ENCODE data around the gene NDUFA8. TPM values are rescaled to one million over a fixed set of nuclear protein-coding genes. Genes with fewer than 3 reads are reported as not detected.

NDUFA8 gene
- total RNA-seq, 2 experiments from 2014 or later: 33.7 to 35.9 TPM

DNA sequence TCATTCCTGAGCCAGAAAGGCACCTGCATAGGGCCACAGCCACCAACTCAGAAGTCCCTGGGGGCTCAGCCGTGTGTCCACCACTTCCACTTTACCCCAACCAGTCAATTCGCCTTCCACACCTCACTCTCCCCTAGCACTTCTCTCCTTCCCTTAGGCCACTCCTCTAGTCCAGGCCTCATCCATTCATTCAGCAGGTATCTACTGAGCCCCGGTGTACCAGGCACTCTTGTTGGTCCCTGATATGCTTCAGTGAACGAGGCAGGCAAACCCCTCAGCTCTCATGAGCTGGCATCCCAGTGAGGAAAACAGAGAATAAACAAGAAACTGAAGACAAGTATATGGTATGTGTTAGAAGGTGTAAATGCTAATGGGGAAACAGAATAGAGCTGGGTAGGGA is 28.7 kb downstream of the NDUFA8 start:
- CTCF ChIA-PET: interaction anchor here (1.2 kb wide), 1 partner anchor 11 kb away, joined by 3 read pairs; no protein-coding TSS in a partner anchor
- no peak for DNase-seq
- H3K27me3 Mint-ChIP-seq: peaks cover 15% of the 10 kb centered on the region
- no peaks in the 10 kb centered on the region for H3K9me3 Mint-ChIP-seq
- POLR2A ChIA-PET: no interaction called here
- H3K27ac Mint-ChIP-seq: no peak overlapping the region
- no peaks in the 10 kb centered on the region for H3K36me3 Mint-ChIP-seq (ENCODE audit: low read depth)
- H3K4me1 Mint-ChIP-seq: peaks cover 11% of the 10 kb centered on the region
- no peak overlapping the region for H3K4me3 Mint-ChIP-seq

DNA sequence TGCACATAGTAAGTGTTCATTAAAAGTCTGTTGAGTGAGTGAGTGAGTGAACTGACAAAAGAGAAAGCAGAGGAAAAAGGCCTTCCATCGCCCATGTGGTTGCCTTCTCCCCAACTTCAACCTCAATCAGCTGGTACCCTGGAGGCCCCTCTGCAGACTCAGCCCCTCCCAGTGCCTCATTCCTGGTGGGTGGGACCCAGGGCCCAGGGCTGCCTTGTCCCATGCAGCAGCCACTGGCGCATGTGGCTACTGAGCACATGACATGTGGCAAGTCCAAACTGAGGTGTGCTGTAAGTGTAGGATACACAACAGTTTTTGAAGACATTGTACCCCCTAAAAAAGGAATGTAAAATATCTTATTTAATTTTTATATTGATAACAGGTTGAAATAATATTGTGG is 29.6 kb downstream of the NDUFA8 start:
- no peak for DNase-seq
- H3K9me3 Mint-ChIP-seq: no peaks in the 10 kb centered on the region
- no peaks in the 10 kb centered on the region for H3K36me3 Mint-ChIP-seq (ENCODE audit: low read depth)
- ChIA-PET POLR2A (no interaction called here), CTCF (no interaction called here)
- H3K27ac Mint-ChIP-seq: no peak overlapping the region
- H3K27me3 Mint-ChIP-seq: peaks cover 22% of the 10 kb centered on the region
- peaks cover 13% of the 10 kb centered on the region for H3K4me1 Mint-ChIP-seq
- H3K4me3 Mint-ChIP-seq: no peak overlapping the region

GRCh38 chr9:122128969-122129343 is 30.6 kb downstream of the NDUFA8 start:
- peaks cover 13% of the 10 kb centered on the region for H3K4me1 Mint-ChIP-seq
- no peak overlapping the region for H3K4me3 Mint-ChIP-seq
- peaks cover 28% of the 10 kb centered on the region for H3K27me3 Mint-ChIP-seq
- POLR2A ChIA-PET: no interaction called here
- DNase-seq: no peak
- no peaks in the 10 kb centered on the region for H3K36me3 Mint-ChIP-seq (ENCODE audit: low read depth)
- no peak overlapping the region for H3K27ac Mint-ChIP-seq
- H3K9me3 Mint-ChIP-seq: no peaks in the 10 kb centered on the region
- CTCF ChIA-PET: no interaction called here

- H3K4me1 Mint-ChIP-seq: peaks cover 13% of the 10 kb centered on the region
- peaks cover 28% of the 10 kb centered on the region for H3K27me3 Mint-ChIP-seq
- no peak overlapping the region for H3K27ac Mint-ChIP-seq
- H3K36me3 Mint-ChIP-seq (ENCODE audit: low read depth): no peaks in the 10 kb centered on the region
- ChIA-PET POLR2A (no interaction called here), CTCF (interaction anchor here (0.8 kb wide), 1 partner anchor 30 kb away, joined by 3 read pairs; no protein-coding TSS in a partner anchor)
- no peak for DNase-seq
- no peak overlapping the region for H3K4me3 Mint-ChIP-seq
- no peaks in the 10 kb centered on the region for H3K9me3 Mint-ChIP-seq
Measured at GRCh38 chr9:122128007-122128968, 31.3 kb downstream of the NDUFA8 start.

DNA sequence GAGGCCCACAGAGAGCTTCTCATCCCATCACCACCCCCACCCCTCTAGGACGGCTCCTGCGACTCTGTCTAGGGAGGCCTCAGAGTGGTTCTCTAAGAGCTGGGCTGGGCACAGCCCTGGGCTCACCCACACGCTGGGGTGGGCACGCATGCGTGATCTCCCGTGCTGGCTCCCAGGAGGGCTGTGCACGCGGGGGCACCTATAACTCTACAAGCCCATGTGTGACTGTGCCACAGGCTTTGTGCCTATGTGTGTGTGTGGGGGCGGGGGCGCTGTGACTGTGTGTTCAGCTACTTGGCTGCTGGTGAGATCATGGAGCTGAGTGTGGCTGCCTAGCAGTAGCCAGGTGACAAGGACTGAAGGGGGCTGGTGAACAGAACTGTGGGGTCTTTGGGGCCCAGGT is 32.2 kb downstream of the NDUFA8 start:
- no peak overlapping the region for H3K27ac Mint-ChIP-seq
- H3K9me3 Mint-ChIP-seq: no peaks in the 10 kb centered on the region
- no peak overlapping the region for H3K4me3 Mint-ChIP-seq
- ChIA-PET POLR2A (no interaction called here), CTCF (interaction anchor here (0.8 kb wide), 1 partner anchor 29 kb away, joined by 3 read pairs; no protein-coding TSS in a partner anchor)
- peaks cover 13% of the 10 kb centered on the region for H3K4me1 Mint-ChIP-seq
- no peak for DNase-seq
- H3K36me3 Mint-ChIP-seq (ENCODE audit: low read depth): no peaks in the 10 kb centered on the region
- peaks cover 28% of the 10 kb centered on the region for H3K27me3 Mint-ChIP-seq

DNA sequence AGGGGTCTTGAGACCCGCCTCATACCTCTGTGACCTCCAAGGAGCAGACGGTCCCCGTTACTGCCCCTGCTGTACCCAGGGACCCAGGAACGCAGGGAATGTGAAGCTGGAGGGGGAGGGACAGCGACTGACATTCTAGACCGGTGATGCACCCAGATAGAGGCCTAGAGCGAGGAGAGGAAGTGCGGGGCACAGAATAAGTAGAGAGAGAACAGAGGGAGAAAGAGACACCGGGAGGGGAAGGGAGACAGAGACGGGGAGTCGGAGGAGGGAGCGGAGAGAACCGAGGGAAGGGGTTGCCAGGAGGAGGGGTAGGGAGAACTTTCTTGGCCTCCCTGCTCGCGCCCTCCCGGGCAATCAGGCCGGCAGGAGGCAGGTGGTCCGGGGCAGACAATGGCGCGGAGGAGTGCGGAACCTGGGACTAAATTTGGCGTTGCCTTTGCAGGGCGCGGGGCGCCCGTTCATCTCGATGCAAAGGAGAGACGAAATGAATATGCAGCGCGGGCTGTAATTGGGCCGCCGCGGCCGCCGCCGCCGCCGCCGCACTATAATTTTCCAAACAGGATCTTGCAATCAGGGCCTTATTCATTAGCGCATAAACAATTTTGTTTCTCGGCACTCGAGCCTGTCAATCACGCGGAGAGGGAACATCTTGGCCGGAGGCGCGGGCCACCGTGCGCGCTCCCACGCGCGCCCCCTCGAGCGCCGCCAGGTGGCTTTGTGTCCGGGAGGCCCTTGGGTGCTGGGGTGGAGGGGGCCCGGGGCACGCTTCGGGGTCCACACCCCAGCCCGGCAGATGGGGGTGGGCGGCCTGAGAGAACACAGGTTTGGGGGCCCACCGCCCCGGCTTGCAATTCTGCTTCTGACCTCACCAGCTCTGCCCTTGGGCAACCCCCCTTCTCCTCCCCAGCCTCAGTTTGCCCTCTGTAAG is 33.0 kb downstream of the NDUFA8 start:
- CTCF ChIA-PET: interaction anchor here (0.6 to 5.8 kb wide), 7 partner anchors 11 to 693 kb away, joined by 3 to 60 read pairs (median 5); no protein-coding TSS in a partner anchor
- POLR2A ChIA-PET: no interaction called here
- Mint-ChIP-seq H3K4me1 (peaks cover 13% of the 10 kb centered on the region), H3K27me3 (peaks cover 28% of the 10 kb centered on the region), H3K9me3 (no peaks in the 10 kb centered on the region), H3K27ac (no peak overlapping the region), H3K4me3 (peak overlapping the region; percentile 46), H3K36me3 (ENCODE audit: low read depth) (no peaks in the 10 kb centered on the region)
- DNase-seq: no peak

- Mint-ChIP-seq H3K4me3 (no peak overlapping the region), H3K27ac (no peak overlapping the region), H3K36me3 (ENCODE audit: low read depth) (no peaks in the 10 kb centered on the region), H3K27me3 (peaks cover 28% of the 10 kb centered on the region), H3K4me1 (peaks cover 13% of the 10 kb centered on the region), H3K9me3 (no peaks in the 10 kb centered on the region)
- no peak for DNase-seq
- CTCF ChIA-PET: interaction anchor here (0.6 to 5.8 kb wide), 10 partner anchors 10 to 694 kb away, joined by 3 to 60 read pairs (median 6); no protein-coding TSS in a partner anchor
- POLR2A ChIA-PET: no interaction called here
Measured at GRCh38 chr9:122125509-122126330, 33.9 kb downstream of the NDUFA8 start.

DNA sequence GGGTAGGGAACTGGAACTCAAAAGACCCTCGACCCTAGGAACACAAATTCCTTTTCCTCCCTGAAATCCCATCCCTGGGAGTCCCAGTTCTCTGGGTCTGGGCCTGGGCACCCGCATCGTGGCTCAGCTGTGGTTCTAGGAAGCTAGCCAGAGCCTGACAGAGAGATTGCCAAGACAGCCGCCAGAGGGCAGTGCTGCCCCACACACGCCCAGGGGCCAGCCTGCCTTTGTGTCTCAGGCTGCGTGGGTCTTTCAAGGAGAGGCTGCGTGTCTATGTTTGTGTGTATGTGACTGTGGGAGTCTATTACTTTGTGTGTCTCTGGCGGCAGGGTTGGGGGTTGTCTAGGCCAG is 34.4 kb downstream of the NDUFA8 start:
- peak; percentile 77 for DNase-seq
- Mint-ChIP-seq H3K27me3 (peaks cover 28% of the 10 kb centered on the region), H3K36me3 (ENCODE audit: low read depth) (no peaks in the 10 kb centered on the region), H3K27ac (no peak overlapping the region), H3K4me3 (no peak overlapping the region), H3K9me3 (no peaks in the 10 kb centered on the region), H3K4me1 (peaks cover 13% of the 10 kb centered on the region)
- ChIA-PET CTCF (interaction anchor here (0.6 to 5.8 kb wide), 10 partner anchors 9 to 234 kb away, joined by 3 to 60 read pairs (median 7); no protein-coding TSS in a partner anchor), POLR2A (no interaction called here)

- ChIA-PET POLR2A (no interaction called here), CTCF (interaction anchor here (0.6 to 5.8 kb wide), 11 partner anchors 9 to 234 kb away, joined by 3 to 60 read pairs (median 6); no protein-coding TSS in a partner anchor)
- DNase-seq: no peak
- Mint-ChIP-seq H3K36me3 (ENCODE audit: low read depth) (no peaks in the 10 kb centered on the region), H3K27ac (no peak overlapping the region), H3K4me1 (peaks cover 13% of the 10 kb centered on the region), H3K4me3 (no peak overlapping the region), H3K27me3 (peaks cover 28% of the 10 kb centered on the region), H3K9me3 (no peaks in the 10 kb centered on the region)
Measured at GRCh38 chr9:122124528-122124927, 35.1 kb downstream of the NDUFA8 start.

GRCh38 chr9:122124048-122124447 is 35.5 kb downstream of the NDUFA8 start:
- no peaks in the 10 kb centered on the region for H3K36me3 Mint-ChIP-seq (ENCODE audit: low read depth)
- H3K27ac Mint-ChIP-seq: no peak overlapping the region
- H3K9me3 Mint-ChIP-seq: no peaks in the 10 kb centered on the region
- H3K27me3 Mint-ChIP-seq: peaks cover 28% of the 10 kb centered on the region
- ChIA-PET CTCF (interaction anchor here (0.9 to 5.8 kb wide), 5 partner anchors 26 to 235 kb away, joined by 3 to 60 read pairs (median 14); no protein-coding TSS in a partner anchor), POLR2A (no interaction called here)
- no peak overlapping the region for H3K4me3 Mint-ChIP-seq
- peaks cover 13% of the 10 kb centered on the region for H3K4me1 Mint-ChIP-seq
- DNase-seq: no peak

DNA sequence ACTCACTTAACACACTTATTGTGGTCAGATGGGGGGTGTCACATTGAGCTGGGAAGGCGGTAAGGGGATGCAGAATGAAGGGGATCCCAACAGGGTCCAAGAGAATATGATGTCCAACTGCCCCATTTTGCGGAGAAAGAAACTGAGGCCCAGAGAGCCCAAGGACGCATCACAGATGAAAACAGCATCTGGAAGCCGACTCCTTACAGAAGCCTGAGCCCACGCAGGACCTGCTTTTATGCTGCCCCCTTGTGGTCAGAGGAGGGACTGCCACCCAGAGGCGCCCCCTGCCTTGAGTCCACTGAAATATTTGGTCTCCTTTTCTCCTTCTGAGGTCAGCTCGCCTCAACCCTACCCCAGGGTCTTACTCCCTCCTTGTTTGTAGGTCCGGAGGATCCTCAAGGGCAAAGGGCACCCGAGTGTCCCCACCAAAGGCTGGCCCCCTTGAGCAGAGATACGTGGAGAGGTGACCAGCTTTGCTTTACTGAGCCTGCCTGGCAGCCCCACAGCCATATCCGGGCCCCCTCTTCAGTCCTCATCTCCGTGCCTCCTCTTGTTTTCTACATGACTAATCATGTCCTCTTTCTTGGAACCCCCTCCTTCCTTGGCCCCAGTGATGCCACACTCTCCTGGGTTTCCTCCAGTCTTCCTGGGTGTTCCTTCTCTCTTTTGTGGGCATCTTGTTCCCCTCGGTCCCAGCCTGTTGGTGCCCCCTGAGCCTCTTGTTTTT is 36.5 kb downstream of the NDUFA8 start:
- ChIA-PET POLR2A (no interaction called here), CTCF (interaction anchor here (0.6 to 5.8 kb wide), 8 partner anchors 12 to 695 kb away, joined by 3 to 60 read pairs (median 4); no protein-coding TSS in a partner anchor)
- Mint-ChIP-seq H3K4me3 (no peak overlapping the region), H3K27ac (no peak overlapping the region), H3K9me3 (no peaks in the 10 kb centered on the region), H3K36me3 (ENCODE audit: low read depth) (no peaks in the 10 kb centered on the region), H3K27me3 (peaks cover 28% of the 10 kb centered on the region), H3K4me1 (peaks cover 13% of the 10 kb centered on the region)
- peak; percentile 76 for DNase-seq
